Measurements from ENCODE around the gene SMPDL3B.
"Not testable (repeated sequence)": the region's sequence is repeated elsewhere in the genome, so short reads cannot be mapped to it uniquely, and the experiment has no call there.

The SMPDL3B gene

DNA sequence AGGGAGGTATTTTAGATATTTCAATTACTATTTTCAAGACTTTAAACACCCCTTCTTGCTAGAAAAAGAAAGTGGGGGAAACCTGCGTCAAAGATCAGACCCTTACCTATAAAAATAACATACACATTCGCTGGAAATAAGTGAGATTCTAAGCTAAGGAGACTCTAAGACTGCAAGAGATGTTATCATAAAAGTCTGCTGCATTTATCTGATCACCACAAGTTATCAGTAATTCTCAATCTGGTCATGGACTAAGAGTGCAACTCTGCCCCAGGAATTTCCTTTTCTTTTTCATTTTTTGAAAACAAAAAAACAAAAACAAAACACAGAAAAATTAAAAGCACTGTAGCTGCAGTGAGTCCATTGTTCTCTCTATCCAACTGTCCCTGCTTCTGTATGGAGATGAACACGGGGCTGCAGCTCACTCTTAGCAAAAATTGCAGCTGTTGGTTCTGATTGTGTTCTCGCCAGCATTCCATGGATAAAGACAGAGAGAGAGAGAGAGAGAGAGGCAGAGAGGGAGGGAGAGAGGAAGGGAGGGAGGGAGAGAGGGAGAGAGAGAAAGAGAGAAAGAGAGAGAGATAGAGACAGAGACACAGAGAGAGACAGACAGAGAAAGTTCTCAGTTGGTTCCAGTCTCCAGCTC lies 39.1 kb downstream of the SMPDL3B start:
- no peak for DNase-seq

DNA sequence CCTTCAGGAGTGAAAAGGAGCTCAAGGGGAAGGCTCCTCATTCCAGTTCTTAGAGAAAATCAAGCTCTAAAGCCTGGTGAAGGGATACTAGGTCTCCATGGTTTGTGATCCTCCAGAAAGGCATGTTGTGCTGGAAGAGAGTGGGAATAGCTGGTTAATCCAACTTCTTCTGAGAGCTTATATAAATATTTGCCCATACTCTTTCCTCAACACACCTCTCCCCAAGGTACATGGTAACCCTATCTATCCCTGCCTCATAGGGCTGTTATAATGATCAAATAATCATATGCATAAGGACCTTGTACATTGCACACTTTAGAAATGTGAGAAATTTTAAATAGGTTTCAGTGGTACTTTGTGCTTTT lies 39.6 kb downstream of the SMPDL3B start:
- no peak for DNase-seq

DNA sequence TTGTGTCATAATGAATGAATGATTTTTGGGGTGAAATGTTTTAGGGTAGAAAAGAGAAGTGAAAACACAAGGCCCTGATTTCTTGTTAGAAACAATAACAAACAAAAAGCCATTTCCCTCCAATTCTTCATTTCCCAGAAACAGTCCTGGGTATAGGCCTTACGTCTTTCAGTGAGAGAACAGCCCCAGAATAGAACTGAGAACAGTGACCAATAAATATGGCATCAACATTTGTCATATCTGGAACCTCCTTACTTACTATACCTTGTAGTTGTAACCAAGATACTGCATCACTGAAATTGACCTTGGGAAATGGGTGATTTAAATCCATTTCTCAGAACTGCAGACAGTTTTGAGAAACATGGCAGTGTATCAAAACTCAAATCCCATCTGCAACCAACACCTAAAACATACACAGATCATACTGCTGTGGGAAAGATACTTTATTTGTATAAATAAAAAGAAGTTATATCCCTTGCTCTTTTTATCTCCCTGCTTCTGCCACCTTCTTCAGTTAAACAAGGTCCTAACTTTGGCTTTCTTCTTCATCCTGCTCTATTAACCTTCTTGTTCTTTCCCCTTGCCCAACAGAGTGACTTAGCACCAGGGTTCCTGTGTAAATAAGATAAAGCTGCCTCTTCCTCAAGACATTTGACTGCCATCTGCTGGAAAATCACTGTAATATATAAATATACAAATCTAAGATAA lies 44.5 kb downstream of the SMPDL3B start:
- DNase-seq, result no peak

DNA sequence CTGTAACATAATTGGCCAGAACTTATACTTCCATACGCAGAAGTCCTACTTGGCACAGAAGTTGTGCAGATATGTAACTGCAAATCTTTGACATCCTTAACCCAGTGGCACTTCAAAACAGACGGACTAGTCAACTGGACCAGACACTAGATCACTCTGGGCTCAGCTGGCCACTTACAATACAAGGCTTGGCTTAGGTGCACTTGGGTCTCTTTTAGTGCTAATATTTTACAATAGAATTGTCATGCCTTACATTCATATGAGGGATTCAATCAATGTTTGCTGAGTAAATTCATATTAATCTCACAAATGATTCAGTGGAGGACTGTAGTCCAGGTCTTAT lies 45.0 kb downstream of the SMPDL3B start:
- no peak for DNase-seq

DNA sequence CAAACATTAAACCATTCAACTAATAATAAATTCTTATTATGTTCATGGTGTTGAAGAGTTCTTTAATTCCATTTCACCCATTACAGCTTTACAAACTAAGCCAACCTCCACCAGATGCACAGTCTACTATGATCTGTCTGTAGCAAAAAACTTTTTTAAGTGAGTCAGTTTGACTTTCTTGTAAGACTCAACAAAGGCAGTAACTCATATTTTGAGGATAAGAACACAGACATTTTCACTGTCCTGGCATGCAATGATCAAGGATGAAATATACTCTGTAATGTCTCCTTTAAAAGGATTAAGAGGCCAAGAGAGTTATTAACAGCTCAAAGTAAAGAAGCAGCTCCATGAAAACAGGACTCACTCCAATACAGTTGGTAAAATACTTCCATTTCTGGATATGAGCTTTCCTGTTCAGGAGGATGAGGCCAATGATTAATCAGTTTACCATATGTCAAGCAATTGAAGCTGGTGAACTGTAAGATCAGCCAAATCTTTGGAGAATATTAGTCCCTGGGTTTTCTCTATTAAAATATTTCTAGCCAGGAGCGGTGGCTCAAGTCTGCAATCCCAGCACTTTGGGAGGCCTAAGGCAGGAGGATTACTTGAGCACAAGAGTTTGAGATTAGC lies 45.5 kb downstream of the SMPDL3B start:
- DNase-seq, result no peak

DNA sequence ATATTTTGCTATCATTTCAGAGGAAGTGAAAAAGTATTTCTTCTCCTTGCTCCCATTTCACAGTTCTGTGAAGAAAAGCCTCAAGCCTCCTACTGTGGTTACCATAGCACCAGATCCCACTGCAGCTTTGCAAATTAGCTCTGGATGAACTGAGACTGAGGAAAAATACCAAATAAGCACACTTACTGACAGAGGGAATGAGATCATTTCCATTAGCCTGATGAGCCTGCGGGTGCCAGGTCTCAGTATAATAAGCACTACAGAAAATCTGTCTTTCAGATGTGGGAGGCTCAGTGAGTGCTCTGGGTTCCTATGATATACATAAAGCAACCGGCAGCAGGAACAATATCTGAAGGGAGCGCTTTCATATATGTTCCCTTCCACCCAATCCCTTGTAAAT lies 46.3 kb downstream of the SMPDL3B start:
- DNase-seq, result peak; percentile 48

DNA sequence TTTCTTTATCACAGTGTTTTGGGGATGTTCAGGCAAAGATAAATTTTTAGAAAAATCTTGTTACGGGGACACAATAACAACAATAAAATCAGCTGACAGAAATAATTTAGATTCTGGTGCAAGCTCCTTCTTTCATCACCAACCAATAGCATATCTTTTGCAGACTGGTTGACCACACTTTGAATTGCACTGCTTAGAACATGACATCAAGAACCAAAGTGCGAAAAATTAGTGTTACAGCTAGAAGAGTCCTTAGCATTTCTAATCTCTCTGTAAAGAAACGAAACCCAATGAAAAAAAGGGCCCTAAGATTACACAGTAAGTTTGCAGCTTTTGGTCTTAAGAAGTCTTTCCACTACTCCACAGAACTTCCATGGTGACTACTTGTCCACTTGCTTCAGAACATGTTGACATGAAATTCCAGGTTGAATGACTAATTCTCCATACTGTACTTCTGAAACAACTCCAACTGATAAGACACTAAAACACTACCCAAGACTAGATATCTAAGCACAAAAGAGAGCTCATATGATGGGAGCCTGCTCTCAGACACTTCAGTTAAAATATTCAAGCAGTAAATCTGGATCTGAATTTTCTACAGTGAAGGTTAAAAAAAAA lies 56.2 kb downstream of the SMPDL3B start:
- no peak for DNase-seq

DNA sequence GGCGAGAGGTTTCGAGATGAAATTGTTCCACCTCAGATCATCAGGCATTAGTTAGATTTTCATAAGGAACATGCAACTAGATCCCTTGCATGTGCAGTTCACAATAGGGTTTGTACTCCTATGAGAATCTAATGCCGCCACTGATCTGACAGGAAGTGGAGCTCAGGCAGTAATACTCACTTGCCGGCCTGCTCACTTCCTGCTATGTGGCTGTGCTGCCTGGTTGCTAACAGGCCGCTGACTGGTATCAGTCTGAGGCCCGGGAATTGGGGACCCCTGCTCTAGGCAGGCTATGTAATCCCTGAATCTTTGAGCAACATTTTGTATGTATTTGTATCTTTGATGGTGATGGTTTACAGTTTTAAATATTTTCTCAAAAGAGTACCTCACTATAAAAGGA lies 57.5 kb downstream of the SMPDL3B start:
- no peak for DNase-seq

DNA sequence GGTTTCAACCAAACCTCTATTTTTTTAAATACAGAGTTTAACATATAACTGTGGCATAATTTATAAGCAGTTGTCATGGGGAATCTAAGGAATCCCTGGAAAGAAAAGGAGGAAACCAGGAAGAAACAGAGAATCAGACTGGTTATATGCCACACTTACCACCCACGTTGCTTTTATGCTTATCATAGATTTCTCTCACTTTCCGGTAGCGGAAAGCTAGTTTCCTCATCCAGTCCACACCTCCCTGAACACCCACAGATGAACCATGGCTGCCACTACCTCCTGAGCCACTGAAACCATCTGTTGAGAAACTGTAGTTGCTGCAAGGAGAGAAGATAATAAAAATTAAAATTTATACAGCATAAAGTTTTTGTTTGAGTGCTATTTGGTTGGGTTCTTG lies 58.4 kb downstream of the SMPDL3B start:
- no peak for DNase-seq

DNA sequence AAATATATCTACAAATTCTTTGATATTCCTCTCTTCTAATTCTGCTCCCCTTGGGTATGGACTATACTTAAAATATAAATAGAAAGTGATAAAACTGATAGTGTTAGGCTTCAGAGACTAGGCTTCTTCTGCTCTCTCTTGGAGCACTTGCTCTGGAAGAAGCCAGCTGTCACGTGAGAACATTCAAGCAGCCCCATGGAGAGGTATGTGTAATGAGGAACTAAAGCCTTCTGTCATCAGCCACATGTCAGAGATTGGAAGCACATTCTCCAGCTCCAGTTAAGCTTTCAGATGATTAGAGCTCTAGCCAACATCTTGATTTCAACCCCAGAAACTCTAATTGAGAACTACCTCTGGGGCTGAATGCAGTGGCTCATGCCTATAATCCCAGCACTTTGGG lies 59.3 kb downstream of the SMPDL3B start:
- DNase-seq, result no peak

DNA sequence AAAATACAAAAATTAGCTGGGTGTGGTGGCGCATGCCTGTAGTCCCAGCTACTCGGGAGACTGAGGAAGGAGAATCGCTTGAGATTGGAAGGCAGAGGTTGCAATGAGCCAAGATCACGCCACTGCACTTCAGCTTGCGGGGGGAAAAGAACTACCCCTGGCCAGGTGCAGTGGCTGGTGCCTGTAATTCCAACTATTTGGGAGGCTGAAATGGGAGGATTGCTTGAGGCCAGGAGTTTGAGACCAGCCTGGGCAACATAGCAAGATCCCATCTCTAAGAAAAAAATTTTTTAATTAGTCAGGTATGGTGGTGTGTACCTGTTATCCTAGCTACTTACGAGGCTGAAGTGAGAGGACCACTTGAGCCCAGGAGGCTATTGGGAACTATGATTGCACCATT lies 59.7 kb downstream of the SMPDL3B start:
- DNase-seq, result not testable (repeated sequence)

DNA sequence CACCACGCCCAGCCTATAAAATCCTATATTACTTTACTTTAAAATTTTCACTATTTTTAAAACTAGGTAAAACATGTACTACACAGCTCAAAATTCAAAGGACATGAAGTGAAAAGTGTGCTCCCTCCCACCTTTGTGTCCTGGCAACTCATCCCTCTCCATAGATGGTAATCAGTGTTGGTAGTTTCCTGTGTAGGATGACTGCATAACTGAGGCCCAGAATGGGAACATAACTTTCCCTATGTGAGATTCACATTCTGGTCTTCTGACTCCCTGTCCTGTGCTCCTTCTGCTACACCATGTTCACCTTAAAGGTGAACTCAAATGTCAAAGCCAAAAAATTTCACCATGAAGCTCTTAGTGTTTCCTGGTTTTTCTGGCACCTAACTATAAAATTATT lies 64.3 kb downstream of the SMPDL3B start:
- DNase-seq, result no peak

DNA sequence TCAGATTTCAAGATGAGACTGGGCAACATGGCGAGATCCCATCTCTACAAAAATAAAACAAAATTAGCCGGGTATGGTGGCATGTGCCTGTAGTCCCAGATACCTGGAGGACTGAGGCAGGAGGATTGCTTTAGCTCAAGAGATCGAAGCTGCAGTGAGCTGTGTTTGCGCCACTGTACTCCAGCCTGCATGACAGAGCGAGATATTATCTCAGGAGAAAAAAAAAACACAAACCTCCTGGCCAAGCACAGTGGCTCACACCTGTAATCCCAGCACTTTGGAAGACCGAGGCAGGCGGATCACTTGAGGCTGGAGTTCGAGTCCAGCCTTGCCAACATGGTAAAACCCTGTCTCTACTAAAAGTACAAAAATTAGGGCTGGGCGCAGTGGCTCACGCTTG lies 67.8 kb downstream of the SMPDL3B start:
- no peak for DNase-seq

DNA sequence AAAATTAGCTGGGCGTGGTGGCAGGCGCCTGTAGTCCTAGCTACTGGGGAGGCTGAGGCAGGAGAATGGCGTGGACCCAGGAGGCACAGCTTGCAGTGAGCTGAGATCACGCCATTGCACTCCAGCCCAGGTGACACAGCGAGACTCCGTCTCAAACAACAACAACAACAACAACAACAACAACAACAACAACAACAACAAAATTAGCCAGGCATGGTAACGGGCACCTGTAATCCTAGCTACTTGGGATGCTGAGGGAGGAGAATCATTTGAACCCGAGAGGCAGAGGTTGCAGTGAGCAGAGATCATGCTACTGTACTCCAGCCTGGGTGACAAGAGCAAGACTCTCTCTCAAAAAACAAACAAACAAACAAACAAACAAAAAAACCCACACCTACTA lies 68.3 kb downstream of the SMPDL3B start:
- DNase-seq, result not testable (repeated sequence)
